NT2/D1 (cell line): ENCODE measurements around the gene PADI2.

Experiments used
- SUZ12 ChIP-seq: IDR thresholded peaks from 2 replicates; pipeline ENCODE4 v1.6.1; 2011; ENCODE audit not compliant: insufficient read length, insufficient read depth; ENCODE audit errors: extremely low read depth
- ZNF274 ChIP-seq: IDR thresholded peaks from 2 replicates; pipeline ENCODE4 v1.6.1; 2011; ENCODE audit warnings: mild to moderate bottlenecking, low read depth, low read length

DNA sequence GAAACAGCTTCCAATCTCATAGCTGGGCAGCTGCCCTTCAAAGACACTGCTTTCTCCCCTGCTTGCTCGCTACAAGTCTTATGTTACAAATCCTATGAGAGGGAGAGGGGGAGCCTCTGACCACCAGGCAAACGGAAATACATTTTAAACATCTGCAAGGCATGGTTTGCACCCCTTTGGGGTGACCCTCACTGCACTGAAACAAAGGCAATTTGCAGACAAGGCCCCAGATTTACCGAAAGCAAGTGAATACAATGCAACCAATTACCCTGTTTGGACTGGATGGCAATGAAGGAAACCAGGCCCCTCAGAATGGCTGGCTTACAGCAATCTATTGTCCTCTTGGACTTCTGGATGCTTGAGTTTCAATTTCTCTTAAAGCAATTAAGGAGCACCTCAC lies 95.7 kb downstream of the PADI2 start:
- TF ChIP-seq SUZ12 (no peak), ZNF274 (no peak)
